GM21737 (cell line): ENCODE measurements around the gene LFNG.
A peak's percentile ranks its signal among the peaks of the same experiment; 100 is the strongest.
"Not testable (repeated sequence)": the region's sequence is repeated elsewhere in the genome, so short reads cannot be mapped to it uniquely, and the experiment has no call there.

Source experiments
- ATAC-seq: cut with Tn5 transposase; IDR thresholded peaks from one replicate; pipeline ENCODE4 v1.9.1; 2021; ENCODE audit warnings: mild to moderate bottlenecking, moderate library complexity; ENCODE audit not compliant: unreplicated experiment

LFNG gene

DNA sequence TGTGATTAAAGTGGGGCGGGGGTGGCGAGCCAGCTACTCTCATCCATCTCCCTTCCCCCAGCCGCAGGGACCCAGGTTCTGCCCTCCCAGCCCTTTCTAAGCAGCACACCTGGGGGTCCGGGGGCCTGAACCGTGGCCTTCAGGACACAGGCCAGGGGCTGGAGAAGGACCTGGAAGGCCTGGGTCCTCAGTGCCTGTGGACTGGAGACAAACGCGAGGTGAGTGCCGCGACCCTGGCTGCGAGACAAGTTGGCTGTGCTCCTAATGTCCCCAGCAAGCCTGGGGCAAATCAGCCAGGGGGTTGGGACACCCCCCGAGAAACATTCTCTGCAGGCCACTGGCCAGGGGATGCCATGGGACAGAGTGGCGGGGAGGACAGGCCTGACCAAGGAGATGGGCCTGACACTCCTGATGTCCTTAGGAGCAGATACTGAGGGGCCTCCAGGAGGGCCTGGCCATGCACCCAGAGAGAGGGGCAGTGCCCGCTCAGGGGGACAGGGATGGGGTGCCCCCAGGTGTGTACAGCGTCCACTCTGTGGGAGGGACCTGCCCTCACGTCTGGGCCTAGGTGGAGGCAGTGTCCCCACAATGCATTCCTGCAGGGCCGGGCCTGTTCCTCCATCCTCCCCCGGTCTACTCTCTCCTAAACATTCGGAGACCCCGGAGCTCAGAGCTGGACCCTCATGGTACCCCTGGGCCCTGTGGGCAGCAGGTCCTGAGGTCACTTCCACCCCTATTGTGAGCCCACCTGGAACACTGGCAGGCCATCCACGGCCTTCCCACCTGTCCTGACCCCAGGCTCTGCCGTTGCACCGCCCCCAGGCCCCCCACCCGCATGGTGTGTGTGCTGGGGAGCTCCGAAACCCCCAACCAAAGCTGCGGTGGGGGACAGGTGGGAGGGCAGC, 22.7 kb downstream of the LFNG start:
- ATAC-seq = no peak

DNA sequence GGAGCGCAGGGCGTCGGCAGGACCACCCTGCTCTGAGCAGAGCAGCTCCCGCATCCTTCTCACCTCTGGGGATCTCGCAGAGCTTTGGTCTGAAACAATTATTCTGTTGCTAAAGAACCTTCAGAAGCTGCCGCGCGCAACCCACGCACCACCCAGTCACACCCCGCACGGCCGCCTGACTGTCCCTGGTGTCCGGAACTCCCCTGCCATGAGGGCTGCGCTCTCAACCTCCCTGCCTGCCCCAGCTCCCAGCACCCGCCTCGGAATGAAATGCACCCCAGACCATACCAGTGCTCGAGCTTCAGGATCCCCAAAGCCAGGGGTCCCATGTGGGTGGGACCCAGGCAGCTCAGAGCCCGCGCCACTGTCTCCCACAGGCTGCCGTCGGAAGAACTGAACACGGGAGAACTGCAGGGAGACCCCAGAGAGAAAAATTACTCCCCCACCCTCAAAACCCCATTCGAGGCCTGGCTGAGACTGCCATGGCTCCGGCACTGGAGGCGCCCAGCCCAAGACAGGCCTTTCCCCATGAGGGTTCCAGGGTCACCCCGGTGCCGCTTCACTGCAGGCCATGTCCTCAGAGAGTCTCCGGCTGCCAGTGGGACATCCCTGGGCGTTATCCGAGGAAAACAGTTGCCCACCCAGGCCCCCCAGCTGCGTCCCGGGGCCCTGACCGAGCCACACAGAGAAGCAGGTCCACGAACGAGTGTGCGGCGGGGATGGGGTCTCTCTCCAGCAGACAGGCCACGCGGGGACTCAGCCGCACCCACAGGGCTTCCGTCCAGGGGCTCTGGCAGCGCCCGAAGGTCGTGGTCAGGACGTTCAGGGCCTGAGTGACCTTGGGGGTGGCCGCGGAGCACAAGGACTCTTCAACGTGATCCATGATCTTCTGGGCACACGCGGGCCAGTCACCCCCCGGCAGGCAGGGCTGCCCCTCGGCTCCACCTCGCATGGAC, 23.6 kb downstream of the LFNG start:
- no peak for ATAC-seq

DNA sequence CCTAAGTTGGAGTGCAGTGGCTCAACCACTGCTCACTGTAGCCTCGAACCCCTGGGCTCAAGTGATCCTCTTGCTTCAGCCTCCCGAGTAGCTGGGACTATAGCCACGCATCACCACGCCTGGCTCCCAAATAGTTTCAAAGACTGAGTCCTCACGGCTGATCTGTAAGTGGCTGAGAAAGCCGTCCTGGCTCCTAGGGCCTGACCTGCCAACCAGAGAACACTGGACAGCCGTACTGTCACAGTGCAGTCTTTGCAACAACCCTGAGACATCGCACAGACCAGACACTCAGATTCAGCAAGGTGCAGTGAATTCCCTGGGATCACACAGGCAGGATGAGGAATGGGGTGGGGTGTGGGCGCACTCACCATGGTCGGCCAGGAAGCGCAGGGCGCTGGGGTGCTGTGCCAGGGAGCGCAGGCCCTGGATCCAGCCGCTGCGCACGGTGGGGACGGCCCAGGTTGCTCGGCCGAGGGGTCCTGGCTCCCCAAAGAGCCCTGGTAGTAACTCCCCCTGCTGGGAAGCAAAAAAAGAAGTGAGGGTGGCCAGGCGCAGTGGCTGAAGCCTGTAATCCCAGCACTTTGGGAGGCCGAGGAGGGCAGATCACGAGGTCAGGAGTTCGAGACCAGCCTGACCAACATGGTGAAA, 25.1 kb downstream of the LFNG start:
- no peak for ATAC-seq

DNA sequence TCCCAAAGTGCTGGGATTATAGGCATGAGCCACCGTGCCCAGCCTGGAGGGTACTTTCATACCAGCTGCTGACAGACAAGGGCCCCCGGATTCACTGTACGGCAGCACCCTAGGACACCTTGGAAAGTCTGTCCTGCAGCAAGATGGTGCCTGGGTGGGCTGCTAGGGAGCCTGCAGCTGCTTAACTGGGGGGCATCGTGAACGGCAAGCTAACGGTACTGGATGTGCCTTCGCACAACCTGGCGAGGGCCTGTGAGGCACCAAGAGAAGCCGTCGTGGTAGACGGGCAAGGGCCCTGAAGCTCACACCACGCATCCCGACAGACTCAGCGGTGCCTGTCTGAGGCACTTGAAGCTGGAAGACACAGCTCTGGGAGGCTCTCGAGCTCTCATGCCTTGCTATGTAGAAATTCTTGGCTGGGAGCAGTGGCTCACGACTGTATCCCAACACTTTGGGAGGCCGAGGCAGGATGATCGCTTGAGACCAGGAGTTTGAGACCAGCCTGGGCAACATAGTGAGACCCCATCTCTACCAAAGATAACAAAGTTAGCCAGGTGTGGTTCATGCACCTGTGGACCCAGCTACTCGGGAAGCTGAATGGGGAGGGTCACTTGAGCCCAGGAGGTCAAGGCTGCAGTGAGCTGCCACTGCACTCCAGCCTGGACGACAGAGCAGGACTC, 26.3 kb downstream of the LFNG start:
- no peak for ATAC-seq

DNA sequence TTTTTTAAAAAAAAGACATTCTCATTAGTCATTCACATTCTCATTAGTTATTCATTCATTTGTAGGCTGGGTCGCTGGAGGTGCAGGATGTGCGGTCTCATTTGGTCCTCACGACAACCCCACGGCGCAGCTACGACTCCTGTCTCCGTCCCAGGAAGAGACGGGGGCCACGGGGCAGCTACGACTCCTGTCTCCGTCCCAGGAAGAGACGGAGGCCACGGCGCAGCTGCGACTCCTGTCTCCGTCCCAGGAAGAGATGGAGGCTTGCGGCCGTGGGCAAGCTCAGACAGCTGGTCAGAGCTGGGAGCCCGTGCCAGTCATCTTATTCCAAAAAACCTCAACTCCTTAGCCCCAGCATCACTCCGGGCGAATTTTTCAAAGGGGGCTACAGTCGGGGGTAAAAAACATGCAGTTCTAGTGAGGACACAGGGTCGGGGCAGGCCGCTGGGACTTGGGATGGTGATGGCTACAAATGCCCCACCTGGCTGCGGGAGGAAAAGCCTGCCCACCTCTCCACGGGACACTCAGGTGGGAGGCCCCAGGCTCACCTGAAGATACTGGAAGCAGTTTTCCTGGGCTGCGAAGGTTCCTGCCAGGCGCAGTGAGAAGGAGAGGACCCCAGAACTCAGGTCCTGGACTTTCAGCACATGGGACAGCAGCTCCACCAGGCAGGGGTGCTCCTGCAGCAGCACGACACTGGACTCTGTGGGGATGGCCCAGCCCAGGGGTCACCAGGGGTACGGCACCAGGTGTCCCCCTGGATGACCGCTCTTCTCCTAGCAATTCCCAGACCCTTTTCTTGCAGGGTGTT, 27.4 kb downstream of the LFNG start:
- ATAC-seq = no peak

DNA sequence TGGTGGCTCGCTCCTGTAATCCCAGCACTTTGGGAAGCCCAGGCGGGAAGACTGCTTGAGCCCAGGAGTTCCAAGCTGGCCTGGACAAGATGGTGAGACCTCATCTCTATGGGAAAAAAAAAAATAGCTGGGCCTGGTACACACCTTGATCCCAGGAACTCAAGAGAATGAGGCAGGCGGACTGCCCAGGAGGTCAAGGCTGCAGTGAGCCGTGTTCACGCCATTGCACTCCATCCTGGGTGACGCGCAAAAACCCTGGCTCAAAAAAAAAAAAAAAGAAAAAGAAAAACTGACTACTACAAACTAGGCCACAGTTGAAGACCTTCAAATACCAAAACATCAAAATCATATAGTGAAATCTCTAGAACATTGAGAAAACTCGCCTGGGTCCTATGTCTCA, 31.8 kb downstream of the LFNG start:
- ATAC-seq = no peak

DNA sequence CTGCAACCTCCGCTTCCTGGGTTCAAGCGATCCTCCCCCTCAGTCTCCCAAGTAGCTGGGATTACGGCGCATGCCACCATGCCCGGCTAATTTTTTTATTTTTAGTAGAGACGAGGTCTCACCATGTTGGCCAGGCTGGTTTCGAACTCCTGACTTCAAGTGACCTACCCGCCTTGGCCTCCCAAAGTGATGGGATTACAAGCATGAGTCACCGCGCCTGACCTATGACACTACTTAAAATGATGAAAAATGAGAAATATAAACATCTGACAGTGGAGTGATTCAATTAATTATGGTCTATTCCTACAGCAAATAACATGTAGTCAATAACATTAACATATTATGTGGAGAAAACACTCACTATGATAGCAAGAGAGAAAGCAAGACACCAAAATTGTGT, 33.5 kb downstream of the LFNG start:
- no peak for ATAC-seq

DNA sequence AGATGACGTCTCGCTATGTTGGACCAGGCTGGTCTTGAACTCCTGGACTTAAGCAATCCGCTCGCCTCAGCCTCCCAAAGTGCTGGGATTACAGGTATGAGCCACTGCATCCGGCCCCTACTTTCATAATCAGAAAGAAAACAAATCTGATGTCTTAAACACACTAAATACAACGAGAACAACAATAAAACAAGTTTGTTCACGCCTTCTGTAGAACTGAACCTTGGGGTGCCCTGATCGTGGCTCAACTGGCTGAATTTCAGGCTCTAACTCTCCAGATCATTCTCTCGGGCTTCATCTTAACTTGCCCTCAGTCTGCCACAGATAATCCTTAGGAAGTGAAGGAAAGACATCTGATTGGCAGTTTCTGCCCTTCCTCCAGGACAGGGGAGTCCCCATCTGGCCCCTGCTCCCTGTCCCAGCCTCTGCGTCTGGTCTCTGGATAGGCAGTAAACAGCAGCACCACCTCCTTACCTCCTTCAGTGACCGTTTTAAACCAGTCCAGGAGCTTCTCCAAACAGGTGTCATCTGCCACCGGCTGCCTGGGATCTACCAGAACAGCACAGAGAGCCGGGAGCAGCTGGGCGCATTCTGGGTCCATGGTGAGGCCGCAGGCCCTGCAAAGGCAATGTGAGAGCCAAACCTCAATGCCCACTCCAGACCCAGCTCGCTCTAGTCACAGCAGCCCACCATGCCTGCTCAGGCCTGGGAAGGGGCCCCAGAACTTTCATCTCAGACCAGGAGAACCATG, 34.4 kb downstream of the LFNG start:
- no peak for ATAC-seq

DNA sequence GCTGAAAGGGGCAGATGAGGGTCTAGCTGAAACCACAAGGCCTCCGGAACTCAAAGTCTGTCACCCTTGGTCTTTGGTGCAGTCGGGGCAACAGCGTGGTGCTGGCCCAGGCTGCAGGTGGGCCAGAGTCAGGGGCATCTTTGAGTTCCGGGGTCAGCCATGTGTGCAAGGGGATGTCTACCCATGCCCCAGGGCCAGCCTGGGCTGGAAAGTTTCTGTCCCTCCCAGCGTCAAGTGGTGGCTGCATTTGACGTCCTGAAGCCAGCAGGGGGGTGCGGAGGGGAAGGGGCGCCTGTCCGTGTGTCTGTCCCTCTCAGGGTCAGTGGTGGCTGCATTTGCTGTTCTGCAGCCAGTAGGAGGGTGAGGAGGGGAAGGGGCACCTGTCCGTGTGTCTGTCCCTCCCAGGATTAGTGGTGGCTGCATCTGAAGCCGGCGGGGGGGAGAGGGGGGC, 35.1 kb downstream of the LFNG start:
- no peak for ATAC-seq

DNA sequence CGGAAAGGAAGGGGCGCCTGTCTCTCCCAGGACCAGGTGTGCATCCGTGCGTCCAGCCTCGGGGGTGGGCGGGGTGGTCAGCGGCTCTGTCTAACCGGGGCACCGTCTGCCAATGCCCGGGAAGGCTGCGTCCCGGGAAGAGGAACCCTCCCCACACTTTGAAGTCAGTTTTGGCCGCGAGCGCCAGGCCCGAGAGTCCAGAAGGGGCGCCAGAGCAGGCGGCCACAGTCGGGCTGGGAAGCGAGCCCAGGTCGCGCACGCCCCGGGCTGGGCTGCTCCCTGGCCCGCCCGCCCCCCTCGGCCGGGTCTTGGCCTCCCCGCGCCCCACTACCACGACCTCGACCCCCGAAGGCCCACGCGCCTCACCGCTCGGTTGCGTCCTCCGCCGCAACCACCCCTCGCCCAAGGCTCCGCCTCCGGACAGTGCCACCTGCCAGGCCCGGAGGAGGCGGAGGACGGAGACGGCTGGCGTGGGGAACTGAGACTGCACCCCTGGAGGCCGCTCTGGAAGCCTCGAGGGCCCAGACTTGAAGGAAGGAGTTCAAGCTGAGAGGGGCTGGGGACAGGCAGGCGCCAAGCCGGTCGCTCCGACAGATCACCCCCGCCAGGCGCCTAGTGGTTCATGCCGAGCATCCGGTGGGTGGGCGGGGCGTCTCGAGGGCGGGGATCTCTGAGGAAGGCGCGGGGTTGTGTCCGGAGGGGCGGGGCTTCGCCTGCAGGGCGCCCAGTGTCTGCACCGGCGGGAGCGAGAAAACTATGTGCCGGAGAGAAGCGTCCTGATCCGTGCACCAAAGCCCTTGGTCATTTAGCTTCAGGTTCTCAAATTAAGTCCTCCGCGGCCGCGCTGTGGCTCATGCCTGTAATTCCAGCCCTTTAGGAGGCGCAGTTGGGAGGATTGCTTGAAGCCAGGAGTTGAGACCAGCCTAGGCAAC, 35.8 kb downstream of the LFNG start, which contains the start of gene BRAT1:
TSS of gene BRAT1 (minus strand) at position 404 of the 932 bp plus-strand sequence. CDS start 1,093 bp downstream, outside the sequence.
- ATAC-seq = peak; percentile 59

DNA sequence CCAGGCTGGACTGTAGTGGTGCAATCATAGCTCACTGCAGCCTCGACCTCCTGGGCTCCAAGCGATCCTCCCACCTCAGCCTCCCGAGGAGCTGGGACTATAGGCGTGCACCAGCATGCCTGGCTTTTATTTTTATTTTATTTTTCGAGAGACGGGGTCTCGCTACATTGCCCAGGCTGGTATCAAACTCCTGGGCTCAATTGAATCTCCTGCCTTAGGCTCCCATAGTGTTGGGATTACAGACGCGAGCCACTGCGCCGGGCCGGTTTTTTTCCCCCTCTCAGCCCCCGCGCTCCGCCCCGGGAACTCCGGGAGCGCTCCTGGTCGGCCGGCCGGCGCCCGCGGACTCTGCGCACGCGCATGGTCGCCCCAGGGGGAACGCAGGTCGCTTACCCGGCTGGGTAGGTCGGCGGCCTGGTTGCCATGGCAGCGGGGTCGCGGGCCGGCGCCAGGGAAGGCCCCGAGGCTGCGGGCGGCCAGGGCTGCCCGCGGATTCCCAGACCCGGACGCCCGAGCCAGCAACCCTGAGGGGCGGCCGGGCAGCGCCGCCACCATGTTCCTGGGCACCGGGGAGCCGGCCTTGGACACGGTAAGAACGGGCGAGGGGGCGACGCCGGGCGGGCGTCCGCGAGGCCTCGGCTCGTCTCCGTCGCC, 39.2 kb downstream of the LFNG start, which contains the start of gene IQCE:
TSS of gene IQCE (plus strand) at position 351 of the 654 bp plus-strand sequence. CDS start at position 554, 203 bp downstream.
- peak; percentile 65 for ATAC-seq

DNA sequence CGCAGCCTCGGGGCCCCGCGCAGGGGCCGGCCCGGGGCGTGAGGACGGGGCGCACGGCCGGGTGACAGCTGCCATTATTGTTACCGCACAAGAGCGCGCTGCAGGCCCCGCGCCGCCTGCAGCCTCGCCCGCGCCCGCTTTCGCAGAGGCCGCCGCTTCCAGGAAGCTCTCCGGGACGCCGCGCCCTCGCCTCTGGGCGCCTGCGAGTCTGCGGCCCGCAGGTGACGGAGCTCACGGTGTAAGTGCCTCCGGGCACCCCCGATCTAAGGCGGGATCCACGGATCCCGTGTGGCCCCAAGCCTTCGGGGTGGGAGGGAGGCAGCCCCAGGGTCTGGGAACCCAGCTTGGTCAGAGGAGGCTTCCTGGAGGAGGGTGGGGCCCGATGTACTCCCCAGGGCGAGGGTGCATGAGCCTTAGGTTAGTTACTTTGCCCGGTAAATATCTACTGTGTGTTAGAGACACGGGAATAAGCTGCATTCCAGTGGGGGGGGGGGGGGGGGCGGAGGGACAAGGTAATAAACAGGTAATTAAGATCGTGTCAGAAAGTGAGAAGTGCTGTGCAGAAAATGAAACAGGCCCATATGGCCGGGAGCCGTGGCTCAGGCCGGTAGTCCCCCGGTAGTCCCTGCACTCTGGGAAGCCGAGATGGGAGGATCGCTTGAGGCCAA, 39.8 kb downstream of the LFNG start:
- ATAC-seq = peak; percentile 2

DNA sequence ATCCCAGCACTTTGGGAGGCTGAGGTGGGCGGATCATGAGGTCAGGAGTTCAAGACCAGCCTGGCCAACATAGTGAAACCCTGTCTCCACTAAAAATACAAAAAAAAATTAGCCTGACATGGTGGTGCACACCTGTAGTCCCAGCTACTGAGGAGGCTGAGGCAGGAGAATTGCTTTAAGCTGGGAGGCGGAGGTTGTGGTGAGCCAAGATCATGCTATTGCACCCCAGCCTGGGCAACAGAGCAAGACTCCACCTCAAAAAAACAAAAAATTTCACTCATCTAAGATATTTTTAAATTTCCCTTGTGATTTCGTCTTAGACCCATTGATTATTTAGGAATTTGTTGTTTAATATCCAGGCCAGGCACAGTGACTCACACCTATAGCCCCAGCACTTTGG, 44.4 kb downstream of the LFNG start:
- not testable (repeated sequence) for ATAC-seq

DNA sequence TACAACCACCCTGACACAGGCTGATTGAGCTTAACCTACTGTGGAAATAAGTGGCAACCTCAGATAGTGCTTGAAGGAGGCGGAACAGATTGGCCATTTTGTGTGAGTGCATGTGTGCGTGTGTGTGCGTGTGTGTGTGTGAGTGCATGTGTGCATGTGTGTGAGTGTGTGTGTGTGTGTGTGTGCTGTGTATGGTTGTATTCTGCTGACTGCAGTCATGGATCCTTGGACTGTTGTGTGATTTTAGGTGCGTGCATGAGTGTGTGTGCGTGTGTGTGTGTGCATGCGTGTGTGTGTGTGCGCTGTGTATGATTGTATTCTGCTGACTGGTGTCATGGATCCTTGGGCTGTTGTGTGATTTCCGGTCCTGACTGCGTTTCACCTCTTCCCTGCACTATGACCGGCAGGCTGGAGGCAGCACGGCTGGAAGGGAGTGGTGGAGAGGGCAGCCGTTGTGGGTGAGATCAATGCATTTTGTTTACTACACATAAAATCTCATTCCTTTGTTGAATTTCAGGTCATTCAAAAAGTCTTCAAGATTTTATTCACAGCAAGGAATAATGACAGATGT, 45.5 kb downstream of the LFNG start:
- no peak for ATAC-seq

DNA sequence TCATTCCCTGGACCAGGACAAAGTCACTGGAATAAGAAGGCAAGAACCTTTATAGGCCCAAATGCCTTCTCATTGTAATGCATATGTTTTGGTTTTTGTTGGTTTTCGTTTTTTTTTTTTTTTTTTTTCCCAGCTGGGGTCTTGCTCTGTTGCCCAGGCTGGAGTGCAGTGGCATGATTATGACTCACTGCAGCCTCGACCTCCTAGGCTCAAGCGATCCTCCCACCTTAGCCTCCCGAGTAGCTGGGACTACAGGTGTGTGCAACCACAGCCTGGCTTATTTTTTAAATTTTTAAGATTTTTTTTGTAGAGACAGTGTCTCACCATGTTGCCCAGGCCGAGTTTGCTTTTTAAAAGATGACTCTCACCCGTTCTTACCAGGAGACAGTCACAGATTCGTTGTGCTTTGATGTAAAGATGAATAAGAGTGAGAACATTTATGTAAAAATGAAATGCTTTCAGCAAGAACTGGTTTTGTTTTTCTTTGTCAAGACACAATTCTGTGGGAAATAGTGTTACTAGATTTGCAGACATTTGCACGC, 46.8 kb downstream of the LFNG start:
- ATAC-seq = no peak
